Heart left ventricle (tissue), 16 donors: Measurements from ENCODE around the gene OPRL1. TPM values are rescaled to one million over a fixed set of nuclear protein-coding genes. Genes with fewer than 3 reads are reported as not detected.

Source experiments
- ATAC-seq, 4 donors: fragments of 200-7000 bp; cut with Tn5 transposase; one replicate each; pipeline ENCODE4 v1.9.1; 2020 to 2022; ENCODE audit warnings: moderate library complexity in 4 of 4, mild to moderate bottlenecking in 3 of 4, moderate number of reproducible peaks in 1 of 4
- DNase-seq, 5 donors: peaks; one replicate each; pipeline ENCODE4 v3.0.0-alpha.2; 2020
- H3K27ac ChIP-seq, 12 donors: fragments of 200-600 bp; sonication (generic) in 4 of 12; one replicate each; pipeline versions ENCODE4 v1.5.0 to v1.8.0; 2016 to 2022; ENCODE audit warnings: mild to moderate bottlenecking in 2 of 12
- H3K27me3 ChIP-seq, 9 donors: fragments of 200-600 bp; sonication (generic) in 2 of 9; one replicate each; pipeline versions ENCODE4 v1.5.1 to v1.8.0; 2016 to 2022; ENCODE audit warnings: mild to moderate bottlenecking in 3 of 9
- H3K36me3 ChIP-seq, 9 donors: fragments of 200-600 bp; sonication (generic) in 2 of 9; one replicate each; pipeline versions ENCODE4 v1.5.0 to v1.8.0; 2018 to 2022; ENCODE audit warnings: mild to moderate bottlenecking in 2 of 9
- H3K4me1 ChIP-seq, 12 donors: fragments of 200-600 bp; sonication (generic) in 4 of 12; one replicate each; pipeline versions ENCODE4 v1.5.0 to v1.8.0; 2016 to 2022; ENCODE audit warnings: mild to moderate bottlenecking in 3 of 12
- H3K4me3 ChIP-seq, 12 donors: fragments of 200-600 bp; sonication (generic) in 4 of 12; one replicate each; pipeline versions ENCODE4 v1.5.0 to v1.8.0; 2017 to 2022; ENCODE audit warnings: mild to moderate bottlenecking in 9 of 12, moderate library complexity in 4 of 12
- H3K9me3 ChIP-seq, 12 donors: fragments of 200-600 bp; sonication (generic) in 4 of 12; one replicate each; pipeline versions ENCODE4 v1.5.0 to v1.8.0; 2016 to 2022; ENCODE audit warnings: mild to moderate bottlenecking in 1 of 12
- CTCF ChIP-seq, 12 donors: fragments of 200-600 bp; sonication (generic) in 4 of 12; IDR thresholded peaks; one replicate each; pipeline versions ENCODE4 v1.5.0 to v1.8.0; 2018 to 2022; ENCODE audit warnings: antibody characterized with exemption in 12 of 12, mild to moderate bottlenecking in 5 of 12
- POLR2A ChIP-seq, 2 donors: fragments of 450-650 bp; IDR thresholded peaks; one replicate each; pipeline ENCODE4 v1.6.1; 2017; ENCODE audit warnings: antibody characterized with exemption in 2 of 2, mild to moderate bottlenecking in 2 of 2, moderate library complexity in 2 of 2
- WGBS, 4 donors: extraction: QIAGEN DNeasy Blood & Tissue Kit in 2 of 4; methylation state at CpG; one replicate each; pipeline versions ENCODE4 v1.1.5 to v1.1.7; 2013 to 2018; 5-methylcytosine and 5-hydroxymethylcytosine counted together
- intact Hi-C, 10 donors: fragments of 100-400 bp; cut with DNase I; formaldehyde crosslinking; loops; one replicate each; pipeline versions ENCODE4 v1.11.1 to v1.14.2; 2022
- polyA plus RNA-seq, 2 donors: library from polyadenylated mRNA; stranded (reverse); fragments of 200-250 nt; gene quantifications; one replicate each; pipeline ENCODE4 v1.2.3, GENCODE V29; 2013
- total RNA-seq, 9 donors: library from RNA; depleted of rRNA in 2 of 9; stranded (reverse); fragments of >200 nt in 2 of 9; fragmentation: NEBNext Ultra II Directional in 3 of 9; extraction: Animal tissue kit (Norgen Biotek cat#: 25700) in 3 of 9; gene quantifications; one replicate each; pipeline versions ENCODE4 v1.1.0 to v1.2.4, GENCODE V29; 2016 to 2023
- donor health status: ischemic (EF 13 %, LVEDD 7.1; RV severe dilation, severe dysfunction).
- donor health status: healthy with polysubstance abuse.
- donor health status: DM: no; HTN: yes; CAD: no.
- donor health status: DM: no; HTN: no; CAD: no.
- donor health status: ischemic (EF 25% LVEDD 6.9; RV normal size, moderate dysfunction).
- donor health status: ischemic (EF 25% LVEDD 5.7; RV mildly dilated, moderate dysfunction).
- donor health status: healthy.
- donor health status: DM: yes; HTN: yes; CAD: no.
- donor health status: ischemic (EF 35%, LVEDD 5.7; RV mildly dilated, moderate dysfunction).
- donor health status: nonischemic (EF 11% LVEDD 7.7; RV severe dilation, severe dysfunction).
- donor health status: DM: yes; HTN: yes; CAD: no.
- donor health status: PGD.
- donor health status: ischemic (EF 29% LVEDD 5.4; RV normal size, mild dysfunction).
- donor health status: nonischemic (EF 23%, LVEDD 6.1; RV moderate dilation, normal function).

Gene OPRL1
- total and polyA plus RNA-seq, 11 donors, result 0.18 to 1.9 (median 0.54) TPM

GRCh38 chr20:64080813-64081623, 1.1 kb downstream of the OPRL1 start:
- WGBS, 4 donors, result 80 to 87% (median 84%) methylated on average over 17 of the region's 17 CpGs
- no peak for ATAC-seq
- Histone ChIP-seq H3K27ac (peak overlapping the region in 6 of 12 donors; percentile 74 to 91 (median 80)), H3K27me3 (peaks cover 3 to 24% (median 17%) of the 10 kb centered on the region in 9 donors), H3K4me3 (peak overlapping the region in 6 of 12 donors; percentile 49 to 93 (median 76)), H3K36me3 (peaks cover 0 to 5% (median 0%) of the 10 kb centered on the region in 9 donors), H3K9me3 (no peaks in the 10 kb centered on the region), H3K4me1 (peaks cover 2 to 63% (median 29%) of the 10 kb centered on the region in 12 donors)
- no peak for DNase-seq
- TF ChIP-seq CTCF (IDR thresholded peaks at IDR 0.05) (no peak), POLR2A (IDR thresholded peaks at IDR 0.05) (no peak)
- intact Hi-C loops, result loop anchor here in 4 of 10 donors (2.0 to 5.0 kb wide), 3 partner anchors 40 to 176 kb away; partner anchors contain the start of gene PCMTD2 (in 1 of the 4)

GRCh38 chr20:64081624-64081964, 1.7 kb downstream of the OPRL1 start:
- ATAC-seq (no peak), DNase-seq (no peak)
- intact Hi-C loops, result loop anchor here in 4 of 10 donors (2.0 to 5.0 kb wide), 3 partner anchors 39 to 176 kb away; partner anchors contain the start of gene PCMTD2 (in 1 of the 4)
- no peak overlapping the region for H3K27ac ChIP-seq
- H3K36me3 ChIP-seq, result no peaks in the 10 kb centered on the region
- H3K27me3 ChIP-seq, result peaks cover 3 to 24% (median 17%) of the 10 kb centered on the region in 9 donors
- TF ChIP-seq CTCF (IDR thresholded peaks at IDR 0.05) (no peak), POLR2A (IDR thresholded peaks at IDR 0.05) (no peak)
- H3K4me3 ChIP-seq, result no peak overlapping the region
- H3K4me1 ChIP-seq, result peaks cover 2 to 57% (median 29%) of the 10 kb centered on the region in 12 donors
- 89 to 96% (median 94%) methylated on average over 6 of the region's 6 CpGs for WGBS, 4 donors
- H3K9me3 ChIP-seq, result no peaks in the 10 kb centered on the region

GRCh38 chr20:64082126-64082731, 2.3 kb downstream of the OPRL1 start:
- 16 to 26% (median 20%) methylated on average over 13 of the region's 13 CpGs for WGBS, 4 donors
- H3K27me3 ChIP-seq, result peaks cover 3 to 24% (median 17%) of the 10 kb centered on the region in 9 donors
- ATAC-seq (no peak), DNase-seq (no peak)
- no peak overlapping the region for H3K27ac ChIP-seq
- H3K9me3 ChIP-seq, result no peaks in the 10 kb centered on the region
- no peaks in the 10 kb centered on the region for H3K36me3 ChIP-seq
- H3K4me3 ChIP-seq, result peak overlapping the region in 1 of 12 donors; percentile 19
- peaks cover 2 to 55% (median 29%) of the 10 kb centered on the region in 12 donors for H3K4me1 ChIP-seq
- intact Hi-C loops, result loop anchor here in 5 of 10 donors (2.0 to 5.0 kb wide), 4 partner anchors 39 to 175 kb away; partner anchors contain the start of gene PCMTD2 (in 1 of the 5)
- TF ChIP-seq POLR2A (IDR thresholded peaks at IDR 0.05) (no peak), CTCF (IDR thresholded peaks at IDR 0.05) (no peak)
